HG03558 (cell line): Measurements from ENCODE around the gene MAGI2.

Experiments
- ATAC-seq: cut with Tn5 transposase; IDR thresholded peaks from one replicate; pipeline ENCODE4 v1.9.1; 2021; ENCODE audit warnings: moderate number of reproducible peaks; ENCODE audit not compliant: unreplicated experiment; ENCODE audit errors: extremely low read depth

Gene MAGI2

GRCh38 chr7:78417180-78417853 is 1036.2 kb downstream of the MAGI2 start:
- no peak for ATAC-seq

- ATAC-seq = no peak
These were observed 1039.9 kb downstream of the MAGI2 start for GRCh38 chr7:78413568-78413967.

GRCh38 chr7:78412216-78412858 is 1041.1 kb downstream of the MAGI2 start:
- no peak for ATAC-seq

- ATAC-seq = no peak
These were observed 1046.4 kb downstream of the MAGI2 start for GRCh38 chr7:78407031-78407430.

- no peak for ATAC-seq
These were observed 1046.9 kb downstream of the MAGI2 start for GRCh38 chr7:78406531-78406930.

GRCh38 chr7:78402096-78402495 is 1051.4 kb downstream of the MAGI2 start:
- ATAC-seq = no peak

GRCh38 chr7:78400038-78400437 is 1053.4 kb downstream of the MAGI2 start:
- ATAC-seq = no peak

- ATAC-seq = no peak
These were observed 1054.3 kb downstream of the MAGI2 start for GRCh38 chr7:78399033-78399769.

GRCh38 chr7:78398576-78398975 is 1054.9 kb downstream of the MAGI2 start:
- ATAC-seq = no peak

- ATAC-seq = no peak
These were observed 1055.4 kb downstream of the MAGI2 start for GRCh38 chr7:78398081-78398480.

GRCh38 chr7:78396210-78396609 is 1057.3 kb downstream of the MAGI2 start:
- ATAC-seq = no peak

GRCh38 chr7:78395298-78396036 is 1058.0 kb downstream of the MAGI2 start:
- no peak for ATAC-seq

GRCh38 chr7:78389022-78389421 is 1064.4 kb downstream of the MAGI2 start:
- ATAC-seq = no peak

- ATAC-seq = no peak
These were observed 1066.9 kb downstream of the MAGI2 start for GRCh38 chr7:78386520-78386919.

GRCh38 chr7:78383096-78383880 is 1070.2 kb downstream of the MAGI2 start:
- no peak for ATAC-seq

- ATAC-seq = no peak
These were observed 1074.3 kb downstream of the MAGI2 start for GRCh38 chr7:78379148-78379547.

GRCh38 chr7:78377532-78377931 is 1075.9 kb downstream of the MAGI2 start:
- no peak for ATAC-seq

- ATAC-seq = no peak
These were observed 1082.5 kb downstream of the MAGI2 start for GRCh38 chr7:78370936-78371335.

- ATAC-seq = no peak
These were observed 1084.7 kb downstream of the MAGI2 start for GRCh38 chr7:78368771-78369170.

GRCh38 chr7:78367280-78367773 is 1086.1 kb downstream of the MAGI2 start:
- no peak for ATAC-seq
